ENCODE measurements around the gene NDRG3. TPM values are rescaled to one million over a fixed set of nuclear protein-coding genes. Genes with fewer than 3 reads are reported as not detected.

Gene NDRG3
- total RNA-seq, 1 experiment from 2014 or later: 23.6 TPM

GRCh38 chr20:36775826-36776225, 29.9 kb upstream of the NDRG3 start:
- Histone ChIP-seq H2AK5ac (ENCODE audit: insufficient read length, low read length) (no peak overlapping the region), H3K79me1 (ENCODE audit: insufficient read depth, low read depth, low read length, poor library complexity, severe bottlenecking) (no peaks in the 10 kb centered on the region), H4K20me1 (ENCODE audit: control insufficient read depth, insufficient read depth, insufficient read length) (peaks cover 2% of the 10 kb centered on the region), H3K4me1 (ENCODE audit: insufficient read depth, low read length) (no peaks in the 10 kb centered on the region; the same call in 1 of the 2 replicates), H3K56ac (ENCODE audit: insufficient read length, low read depth, low read length) (no peak overlapping the region), H3K18ac (ENCODE audit: insufficient read length, low read depth, low read length) (no peak overlapping the region), H3K23me2 (ENCODE audit: insufficient read length, low read depth, low read length, poor library complexity, severe bottlenecking) (peaks cover 11% of the 10 kb centered on the region), H3K4me2 (ENCODE audit: insufficient read depth, insufficient read length, low read length) (no peak overlapping the region), H4K8ac (replicated peaks; ENCODE audit: insufficient read length, low read depth, low read length) (no peak overlapping the region), H3K9me3 (ENCODE audit: control insufficient read depth, low read depth, low read length) (no peaks in the 10 kb centered on the region), H2AFZ (ENCODE audit: low read length) (no peak overlapping the region), H2BK20ac (ENCODE audit: low read depth, low read length, poor library complexity, severe bottlenecking) (no peak overlapping the region), H3K23ac (ENCODE audit: insufficient read length, low read depth, low read length) (no peak overlapping the region), H3K14ac (ENCODE audit: insufficient read depth, low read length) (no peak overlapping the region), H2BK12ac (ENCODE audit: insufficient read length, low read depth, low read length) (no peak overlapping the region), H3K9ac (ENCODE audit: extremely low read depth, insufficient read length, low read length) (no peak overlapping the region), H3K27ac (ENCODE audit: insufficient read length, low read depth, low read length) (no peak overlapping the region), H3K27me3 (ENCODE audit: insufficient read depth, low read length) (no peaks in the 10 kb centered on the region), H3K79me2 (ENCODE audit: insufficient read depth, low read length) (no peaks in the 10 kb centered on the region), H4K5ac (ENCODE audit: insufficient read length, low read depth, low read length) (no peak overlapping the region), H3K4ac (ENCODE audit: low read depth, low read length) (no peak overlapping the region), H4K91ac (ENCODE audit: insufficient read length, low read depth, low read length) (no peak overlapping the region), H3T11ph (ENCODE audit: low read length) (no peak overlapping the region), H2BK15ac (ENCODE audit: low read depth, low read length) (no peak overlapping the region), H2BK120ac (ENCODE audit: low read depth, low read length, poor library complexity, severe bottlenecking) (no peak overlapping the region), H2BK5ac (ENCODE audit: insufficient read length, low read length) (no peak overlapping the region)
- Mint-ChIP-seq H3K9me3 (peaks cover 0 to 1% of the 10 kb centered on the region in 2 experiments; a peak in 2 of 5 replicates), H3K4me3 (no peak overlapping the region), H3K4me1 (peaks cover 42 to 47% of the 10 kb centered on the region in 2 experiments), H3K36me3 (ENCODE audit: insufficient read depth in 1 of 3, low read depth in 3 of 3) (peaks cover 0 to 8% (median 8%) of the 10 kb centered on the region in 3 experiments), H3K27me3 (ENCODE audit: low read depth) (peaks cover 1% of the 10 kb centered on the region), H3K27ac (peak overlapping the region in 1 of 3 experiments; percentile 76; a peak in 2 of 7 replicates)
- TF ChIP-seq, protein P1, sequence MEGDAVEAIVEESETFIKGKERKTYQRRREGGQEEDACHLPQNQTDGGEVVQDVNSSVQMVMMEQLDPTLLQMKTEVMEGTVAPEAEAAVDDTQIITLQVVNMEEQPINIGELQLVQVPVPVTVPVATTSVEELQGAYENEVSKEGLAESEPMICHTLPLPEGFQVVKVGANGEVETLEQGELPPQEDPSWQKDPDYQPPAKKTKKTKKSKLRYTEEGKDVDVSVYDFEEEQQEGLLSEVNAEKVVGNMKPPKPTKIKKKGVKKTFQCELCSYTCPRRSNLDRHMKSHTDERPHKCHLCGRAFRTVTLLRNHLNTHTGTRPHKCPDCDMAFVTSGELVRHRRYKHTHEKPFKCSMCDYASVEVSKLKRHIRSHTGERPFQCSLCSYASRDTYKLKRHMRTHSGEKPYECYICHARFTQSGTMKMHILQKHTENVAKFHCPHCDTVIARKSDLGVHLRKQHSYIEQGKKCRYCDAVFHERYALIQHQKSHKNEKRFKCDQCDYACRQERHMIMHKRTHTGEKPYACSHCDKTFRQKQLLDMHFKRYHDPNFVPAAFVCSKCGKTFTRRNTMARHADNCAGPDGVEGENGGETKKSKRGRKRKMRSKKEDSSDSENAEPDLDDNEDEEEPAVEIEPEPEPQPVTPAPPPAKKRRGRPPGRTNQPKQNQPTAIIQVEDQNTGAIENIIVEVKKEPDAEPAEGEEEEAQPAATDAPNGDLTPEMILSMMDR (conservative IDR thresholded peaks at IDR 0.05): no peak
- WGBS (ENCODE audit: extremely low coverage, insufficient read length, low lambda C conversion rate): no CpG with 5 or more reads among the region's 3 CpGs
- no peak for DNase-seq
